ENCODE results near the gene MTHFD1L.
"Not testable (repeated sequence)": the region's sequence is repeated elsewhere in the genome, so short reads cannot be mapped to it uniquely, and the experiment has no call there.

The MTHFD1L gene

DNA sequence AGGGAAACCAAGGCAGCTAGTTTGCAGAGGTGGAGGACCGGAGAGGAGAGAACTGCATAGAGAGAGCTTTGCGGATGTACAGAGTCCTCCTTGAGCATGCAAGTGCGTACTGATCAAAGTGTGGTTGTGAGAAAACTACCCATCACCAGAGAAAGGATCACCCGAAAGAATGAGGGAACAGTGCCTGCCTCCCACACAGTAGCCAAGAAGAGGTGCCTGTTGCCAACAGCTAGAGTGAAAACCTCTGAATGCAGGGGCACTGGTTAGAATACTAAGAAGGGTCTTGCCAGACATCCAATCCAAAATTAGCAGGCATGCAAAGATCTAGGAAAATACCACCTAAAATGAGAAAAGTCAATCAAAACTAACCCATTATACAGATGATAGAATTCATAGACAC, 207.6 kb downstream of the MTHFD1L start:
- DNase-seq (ENCODE audit: low read depth, low spot score): no peak
- Histone ChIP-seq H3K9me3 (ENCODE audit: control insufficient read depth, insufficient read depth, low read length) (no peaks in the 10 kb centered on the region), H3K4me1 (ENCODE audit: control insufficient read depth, insufficient read depth, low read length) (no peaks in the 10 kb centered on the region), H3K27me3 (ENCODE audit: control insufficient read depth, insufficient read depth, low read length) (no peaks in the 10 kb centered on the region; the same call in 1 of the 2 replicates), H3K4me3 (ENCODE audit: low read length) (no peak overlapping the region), H3K27ac (ENCODE audit: low read length) (no peak overlapping the region), H3K36me3 (ENCODE audit: control insufficient read depth, insufficient read depth, low read length) (no peaks in the 10 kb centered on the region)
- WGBS (ENCODE audit: insufficient coverage, insufficient read length): no CpG with 5 or more reads among the region's 4 CpGs

GRCh38 chr6:151073701-151074100, 208.2 kb downstream of the MTHFD1L start:
- no CpG with 5 or more reads among the region's 1 CpG for WGBS (ENCODE audit: insufficient coverage, insufficient read length)
- H3K4me3 ChIP-seq (ENCODE audit: low read length): no peak overlapping the region
- no peaks in the 10 kb centered on the region; the same call in 1 of the 2 replicates for H3K27me3 ChIP-seq (ENCODE audit: control insufficient read depth, insufficient read depth, low read length)
- H3K36me3 ChIP-seq (ENCODE audit: control insufficient read depth, insufficient read depth, low read length): no peaks in the 10 kb centered on the region
- DNase-seq (ENCODE audit: low read depth, low spot score): no peak
- H3K27ac ChIP-seq (ENCODE audit: low read length): no peak overlapping the region
- no peaks in the 10 kb centered on the region for H3K9me3 ChIP-seq (ENCODE audit: control insufficient read depth, insufficient read depth, low read length)
- H3K4me1 ChIP-seq (ENCODE audit: control insufficient read depth, insufficient read depth, low read length): no peaks in the 10 kb centered on the region

DNA sequence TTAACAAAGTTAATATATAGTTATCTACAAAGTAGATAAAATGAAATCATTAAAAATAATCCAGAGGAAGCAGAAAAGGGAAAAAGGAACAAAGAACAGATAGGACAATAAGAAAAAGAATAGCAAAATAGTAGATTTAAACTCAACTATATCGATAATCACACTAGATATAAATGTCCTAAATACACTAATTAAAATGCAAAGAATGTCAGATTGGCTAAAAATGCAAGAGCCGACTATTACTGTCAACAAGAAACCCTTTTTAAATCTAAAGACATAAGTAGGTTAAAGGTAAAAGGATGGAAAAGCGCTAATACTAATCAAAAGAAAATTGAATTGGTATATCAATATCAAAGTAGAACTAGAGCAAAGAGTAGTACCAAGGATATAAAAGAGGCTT, 209.5 kb downstream of the MTHFD1L start:
- Histone ChIP-seq H3K4me3 (ENCODE audit: low read length) (no peak overlapping the region), H3K9me3 (ENCODE audit: control insufficient read depth, insufficient read depth, low read length) (no peaks in the 10 kb centered on the region), H3K4me1 (ENCODE audit: control insufficient read depth, insufficient read depth, low read length) (no peaks in the 10 kb centered on the region), H3K27ac (ENCODE audit: low read length) (no peak overlapping the region), H3K27me3 (ENCODE audit: control insufficient read depth, insufficient read depth, low read length) (no peaks in the 10 kb centered on the region), H3K36me3 (ENCODE audit: control insufficient read depth, insufficient read depth, low read length) (no peaks in the 10 kb centered on the region)
- WGBS (ENCODE audit: insufficient coverage, insufficient read length): no CpG with 5 or more reads among the region's 3 CpGs
- no peak for DNase-seq (ENCODE audit: low read depth, low spot score)

DNA sequence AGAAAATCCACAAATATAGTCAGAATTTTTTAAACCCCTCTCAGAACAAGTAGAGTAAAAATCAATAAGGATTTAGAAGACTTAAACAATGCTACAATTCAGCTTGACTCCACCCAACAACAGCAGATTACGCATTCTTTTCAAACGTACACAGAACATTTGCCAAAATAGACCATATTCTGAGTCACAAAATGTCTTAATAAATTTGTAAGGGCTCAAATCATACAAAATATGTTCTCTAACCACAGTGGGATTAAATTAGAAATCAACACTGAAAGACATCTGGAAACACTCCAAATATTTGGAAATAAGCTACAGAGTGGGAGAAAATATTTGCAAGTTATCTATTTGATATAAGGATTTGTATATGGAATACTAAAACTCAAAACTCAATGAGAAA, 210.0 kb downstream of the MTHFD1L start:
- no peak for DNase-seq (ENCODE audit: low read depth, low spot score)
- no CpG with 5 or more reads among the region's 2 CpGs for WGBS (ENCODE audit: insufficient coverage, insufficient read length)
- no peak overlapping the region for H3K27ac ChIP-seq (ENCODE audit: low read length)
- no peaks in the 10 kb centered on the region for H3K27me3 ChIP-seq (ENCODE audit: control insufficient read depth, insufficient read depth, low read length)
- H3K9me3 ChIP-seq (ENCODE audit: control insufficient read depth, insufficient read depth, low read length): no peaks in the 10 kb centered on the region
- H3K4me1 ChIP-seq (ENCODE audit: control insufficient read depth, insufficient read depth, low read length): no peaks in the 10 kb centered on the region
- no peak overlapping the region for H3K4me3 ChIP-seq (ENCODE audit: low read length)
- H3K36me3 ChIP-seq (ENCODE audit: control insufficient read depth, insufficient read depth, low read length): no peaks in the 10 kb centered on the region

DNA sequence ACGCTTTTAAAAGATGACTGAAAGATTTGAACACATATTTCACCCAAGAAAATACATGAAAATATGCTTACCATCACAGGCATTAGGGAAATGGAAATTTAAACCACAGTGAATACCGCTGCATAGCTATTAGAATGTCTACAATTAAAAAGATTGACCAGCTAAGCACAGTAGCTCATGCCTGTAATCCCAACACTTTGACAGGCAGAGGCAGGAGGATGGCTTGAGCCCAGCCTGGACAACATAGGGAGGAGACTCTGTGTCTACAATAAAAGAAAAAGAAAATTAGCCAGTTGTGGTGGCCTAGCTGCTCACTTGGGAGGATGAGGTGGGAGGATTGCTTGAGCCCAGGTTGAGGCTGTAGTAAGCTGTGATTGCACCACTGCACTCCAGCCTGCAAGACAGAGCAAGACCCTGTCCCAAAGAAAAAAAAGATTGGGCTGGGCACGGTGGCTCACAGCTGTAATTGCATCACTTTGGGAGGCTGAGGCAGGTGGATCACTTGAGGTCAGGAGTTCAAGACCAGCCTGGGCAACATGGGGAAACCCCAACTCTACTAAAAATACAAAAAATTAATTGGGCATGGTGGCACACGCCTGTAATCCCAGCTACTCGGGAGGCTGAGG, 210.5 kb downstream of the MTHFD1L start:
- no peaks in the 10 kb centered on the region for H3K4me1 ChIP-seq (ENCODE audit: control insufficient read depth, insufficient read depth, low read length)
- no peaks in the 10 kb centered on the region for H3K36me3 ChIP-seq (ENCODE audit: control insufficient read depth, insufficient read depth, low read length)
- H3K27me3 ChIP-seq (ENCODE audit: control insufficient read depth, insufficient read depth, low read length): no peaks in the 10 kb centered on the region
- DNase-seq (ENCODE audit: low read depth, low spot score): no peak
- H3K9me3 ChIP-seq (ENCODE audit: control insufficient read depth, insufficient read depth, low read length): no peaks in the 10 kb centered on the region
- WGBS (ENCODE audit: insufficient coverage, insufficient read length): no CpG with 5 or more reads among the region's 5 CpGs
- no peak overlapping the region for H3K4me3 ChIP-seq (ENCODE audit: low read length)
- no peak overlapping the region for H3K27ac ChIP-seq (ENCODE audit: low read length)

- Histone ChIP-seq H3K27me3 (ENCODE audit: control insufficient read depth, insufficient read depth, low read length) (no peaks in the 10 kb centered on the region), H3K4me3 (ENCODE audit: low read length) (no peak overlapping the region), H3K9me3 (ENCODE audit: control insufficient read depth, insufficient read depth, low read length) (no peaks in the 10 kb centered on the region), H3K27ac (ENCODE audit: low read length) (no peak overlapping the region), H3K4me1 (ENCODE audit: control insufficient read depth, insufficient read depth, low read length) (no peaks in the 10 kb centered on the region), H3K36me3 (ENCODE audit: control insufficient read depth, insufficient read depth, low read length) (no peaks in the 10 kb centered on the region)
- no CpG with 5 or more reads among the region's 6 CpGs for WGBS (ENCODE audit: insufficient coverage, insufficient read length)
- DNase-seq (ENCODE audit: low read depth, low spot score): no peak
Observed at GRCh38 chr6:151078655-151079054, 213.2 kb downstream of the MTHFD1L start.

DNA sequence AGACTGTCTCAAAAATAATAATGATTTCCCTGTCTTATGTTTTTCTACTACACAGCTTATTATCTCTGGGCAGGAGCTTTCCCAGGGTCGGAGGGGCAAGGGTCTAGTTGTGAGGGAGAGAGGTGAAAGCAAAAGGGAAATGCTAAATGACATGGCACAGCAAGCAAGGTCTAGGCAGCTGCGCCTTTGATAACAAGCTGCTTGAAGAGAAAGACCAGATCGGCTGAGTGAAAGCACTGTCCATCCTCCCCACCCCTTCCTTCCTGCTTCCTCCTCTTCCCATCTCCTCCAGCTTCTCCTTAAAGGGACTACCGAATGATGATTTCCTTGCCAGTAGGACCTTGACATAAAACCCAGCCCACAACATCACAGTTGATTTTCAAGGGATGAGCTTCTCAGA, 216.2 kb downstream of the MTHFD1L start:
- no CpG with 5 or more reads among the region's 4 CpGs for WGBS (ENCODE audit: insufficient coverage, insufficient read length)

DNA sequence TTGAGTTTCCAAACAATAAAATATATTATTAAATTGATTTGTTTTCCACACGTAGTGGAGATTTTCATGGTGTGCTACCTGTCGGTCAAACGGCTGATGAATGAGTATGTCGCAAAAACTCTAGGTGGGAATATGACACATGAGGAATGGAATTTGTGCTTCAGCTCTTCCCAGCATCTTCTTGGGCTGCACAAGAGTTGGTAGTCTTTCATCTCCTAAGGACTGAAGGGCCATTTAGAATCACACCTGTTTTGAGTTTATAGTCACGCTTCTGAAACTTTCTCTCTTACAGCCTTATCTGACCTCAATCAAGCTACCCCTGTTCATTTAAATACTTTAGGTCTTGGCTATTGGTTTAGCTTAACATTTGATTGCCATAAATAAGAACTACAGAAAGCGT, 216.6 kb downstream of the MTHFD1L start:
- no peak for DNase-seq (ENCODE audit: low read depth, low spot score)
- Histone ChIP-seq H3K4me3 (ENCODE audit: low read length) (no peak overlapping the region), H3K4me1 (ENCODE audit: control insufficient read depth, insufficient read depth, low read length) (no peaks in the 10 kb centered on the region), H3K27ac (ENCODE audit: low read length) (no peak overlapping the region), H3K27me3 (ENCODE audit: control insufficient read depth, insufficient read depth, low read length) (no peaks in the 10 kb centered on the region), H3K36me3 (ENCODE audit: control insufficient read depth, insufficient read depth, low read length) (no peaks in the 10 kb centered on the region), H3K9me3 (ENCODE audit: control insufficient read depth, insufficient read depth, low read length) (no peaks in the 10 kb centered on the region)
- no CpG with 5 or more reads among the region's 6 CpGs for WGBS (ENCODE audit: insufficient coverage, insufficient read length)

More for the DNA sequence above, 216.2 kb downstream of the MTHFD1L start:
- Histone ChIP-seq H3K27me3 (ENCODE audit: control insufficient read depth, insufficient read depth, low read length) (no peaks in the 10 kb centered on the region), H3K4me3 (ENCODE audit: low read length) (no peak overlapping the region), H3K36me3 (ENCODE audit: control insufficient read depth, insufficient read depth, low read length) (no peaks in the 10 kb centered on the region), H3K27ac (ENCODE audit: low read length) (no peak overlapping the region), H3K4me1 (ENCODE audit: control insufficient read depth, insufficient read depth, low read length) (no peaks in the 10 kb centered on the region), H3K9me3 (ENCODE audit: control insufficient read depth, insufficient read depth, low read length) (no peaks in the 10 kb centered on the region)
- DNase-seq (ENCODE audit: low read depth, low spot score): no peak

- no peaks in the 10 kb centered on the region for H3K27me3 ChIP-seq (ENCODE audit: control insufficient read depth, insufficient read depth, low read length)
- H3K4me1 ChIP-seq (ENCODE audit: control insufficient read depth, insufficient read depth, low read length): no peaks in the 10 kb centered on the region
- no peak overlapping the region for H3K4me3 ChIP-seq (ENCODE audit: low read length)
- no peaks in the 10 kb centered on the region for H3K36me3 ChIP-seq (ENCODE audit: control insufficient read depth, insufficient read depth, low read length)
- no peak for DNase-seq (ENCODE audit: low read depth, low spot score)
- no peaks in the 10 kb centered on the region for H3K9me3 ChIP-seq (ENCODE audit: control insufficient read depth, insufficient read depth, low read length)
- WGBS (ENCODE audit: insufficient coverage, insufficient read length): no CpG with 5 or more reads among the region's 10 CpGs
- H3K27ac ChIP-seq (ENCODE audit: low read length): no peak overlapping the region
Observed at GRCh38 chr6:151084275-151084674, 218.8 kb downstream of the MTHFD1L start.

DNA sequence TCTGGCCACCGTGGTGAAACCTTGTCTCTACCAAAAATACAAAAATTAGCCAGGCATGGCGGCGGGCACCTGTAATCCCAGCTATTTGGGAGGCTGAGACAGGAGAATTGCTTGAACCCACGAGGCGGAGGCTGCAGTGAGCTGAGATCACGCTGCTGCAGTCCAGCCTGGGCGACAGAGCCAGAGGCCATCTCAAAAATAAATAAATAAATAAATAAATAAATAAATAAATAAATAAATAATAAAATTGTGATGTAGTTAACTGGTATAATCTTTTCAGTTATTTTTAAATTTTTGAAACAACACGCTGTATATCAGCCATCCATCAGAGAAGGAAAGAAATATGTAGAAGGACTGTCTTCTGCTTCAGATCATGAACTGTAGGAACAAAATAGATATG, 221.6 kb downstream of the MTHFD1L start:
- not testable (repeated sequence) for H3K36me3 ChIP-seq (ENCODE audit: control insufficient read depth, insufficient read depth, low read length); H3K27ac ChIP-seq (ENCODE audit: low read length); H3K4me1 ChIP-seq (ENCODE audit: control insufficient read depth, insufficient read depth, low read length); DNase-seq (ENCODE audit: low read depth, low spot score); H3K9me3 ChIP-seq (ENCODE audit: control insufficient read depth, insufficient read depth, low read length); H3K4me3 ChIP-seq (ENCODE audit: low read length); H3K27me3 ChIP-seq (ENCODE audit: control insufficient read depth, insufficient read depth, low read length)
- no CpG with 5 or more reads among the region's 8 CpGs for WGBS (ENCODE audit: insufficient coverage, insufficient read length)

DNA sequence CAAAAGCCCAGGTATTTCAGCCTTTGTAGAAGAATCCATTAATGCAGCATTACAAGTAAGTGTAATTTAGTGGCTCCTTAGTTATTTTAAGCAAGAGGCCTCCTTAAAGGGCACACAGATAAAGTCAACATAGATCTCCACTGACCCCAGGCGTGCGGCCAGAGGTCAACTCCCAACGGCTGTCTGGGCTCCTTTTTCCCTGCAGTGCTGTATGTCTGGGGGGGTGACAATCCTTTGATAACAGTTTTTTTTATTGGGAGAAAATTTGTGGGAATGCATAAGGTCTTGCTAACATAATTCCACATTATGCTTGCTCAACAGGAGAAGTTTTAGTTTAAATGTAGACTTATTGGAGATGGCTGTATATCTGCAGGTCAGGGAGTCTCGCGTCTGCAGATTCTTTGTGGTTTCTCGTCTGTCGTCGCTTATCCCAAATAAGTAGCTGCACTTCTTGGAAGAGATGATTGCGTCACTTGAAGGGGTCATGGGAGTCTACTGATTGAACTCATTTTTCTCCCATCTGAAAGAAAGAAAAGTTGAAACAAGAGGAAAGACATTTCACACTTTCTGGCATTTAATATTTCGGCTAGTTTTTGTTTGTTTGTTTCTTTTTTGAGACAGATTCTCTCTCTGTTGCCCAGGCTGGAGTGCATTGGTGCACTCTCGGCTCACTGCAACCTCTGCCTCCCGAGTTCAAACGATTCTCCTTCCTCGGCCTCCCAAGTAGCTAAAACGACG, 222.5 kb downstream of the MTHFD1L start:
- peaks cover 6% of the 10 kb centered on the region for H3K4me1 ChIP-seq (ENCODE audit: control insufficient read depth, insufficient read depth, low read length)
- H3K9me3 ChIP-seq (ENCODE audit: control insufficient read depth, insufficient read depth, low read length): no peaks in the 10 kb centered on the region
- no peak overlapping the region for H3K4me3 ChIP-seq (ENCODE audit: low read length)
- H3K27ac ChIP-seq (ENCODE audit: low read length): no peak overlapping the region
- no CpG with 5 or more reads among the region's 16 CpGs for WGBS (ENCODE audit: insufficient coverage, insufficient read length)
- no peaks in the 10 kb centered on the region; the same call in 1 of the 2 replicates for H3K36me3 ChIP-seq (ENCODE audit: control insufficient read depth, insufficient read depth, low read length)
- no peak for DNase-seq (ENCODE audit: low read depth, low spot score)
- H3K27me3 ChIP-seq (ENCODE audit: control insufficient read depth, insufficient read depth, low read length): no peaks in the 10 kb centered on the region
